ENCODE measurements around the gene TMPRSS3.

DNA sequence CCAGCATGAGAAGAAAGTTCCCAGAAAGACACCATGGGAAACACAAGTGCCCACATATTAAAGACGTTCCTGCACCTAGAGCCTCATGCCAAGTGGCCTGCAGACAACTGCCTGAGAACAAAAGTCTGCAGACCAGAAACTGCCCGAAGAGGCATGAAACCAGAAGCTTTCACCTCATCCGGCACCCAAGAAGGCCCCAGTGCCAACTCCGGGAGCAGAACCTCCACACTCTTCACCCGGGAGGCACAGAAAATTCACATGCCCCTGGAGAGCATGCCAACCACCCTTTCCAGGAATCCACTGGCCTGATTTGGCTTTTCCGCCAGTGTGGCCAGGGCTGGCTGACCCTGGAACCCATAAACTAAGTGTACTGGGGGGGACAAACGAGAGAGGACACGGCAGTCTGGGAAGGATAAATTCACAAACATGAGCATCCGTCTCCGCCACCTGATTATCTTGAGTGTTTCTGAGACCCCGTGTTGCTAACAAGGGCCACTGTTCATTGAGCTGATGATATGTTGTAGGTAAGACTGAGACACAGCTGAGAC is 51.8 kb downstream of the TMPRSS3 start:
- TF ChIP-seq, protein P1, sequence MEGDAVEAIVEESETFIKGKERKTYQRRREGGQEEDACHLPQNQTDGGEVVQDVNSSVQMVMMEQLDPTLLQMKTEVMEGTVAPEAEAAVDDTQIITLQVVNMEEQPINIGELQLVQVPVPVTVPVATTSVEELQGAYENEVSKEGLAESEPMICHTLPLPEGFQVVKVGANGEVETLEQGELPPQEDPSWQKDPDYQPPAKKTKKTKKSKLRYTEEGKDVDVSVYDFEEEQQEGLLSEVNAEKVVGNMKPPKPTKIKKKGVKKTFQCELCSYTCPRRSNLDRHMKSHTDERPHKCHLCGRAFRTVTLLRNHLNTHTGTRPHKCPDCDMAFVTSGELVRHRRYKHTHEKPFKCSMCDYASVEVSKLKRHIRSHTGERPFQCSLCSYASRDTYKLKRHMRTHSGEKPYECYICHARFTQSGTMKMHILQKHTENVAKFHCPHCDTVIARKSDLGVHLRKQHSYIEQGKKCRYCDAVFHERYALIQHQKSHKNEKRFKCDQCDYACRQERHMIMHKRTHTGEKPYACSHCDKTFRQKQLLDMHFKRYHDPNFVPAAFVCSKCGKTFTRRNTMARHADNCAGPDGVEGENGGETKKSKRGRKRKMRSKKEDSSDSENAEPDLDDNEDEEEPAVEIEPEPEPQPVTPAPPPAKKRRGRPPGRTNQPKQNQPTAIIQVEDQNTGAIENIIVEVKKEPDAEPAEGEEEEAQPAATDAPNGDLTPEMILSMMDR (IDR thresholded peaks at IDR 0.05; ENCODE audit: low read depth, low read length, poor library complexity, severe bottlenecking): no peak
- TF ChIP-seq EZH2phosphoT487 (IDR thresholded peaks at IDR 0.05; ENCODE audit: borderline replicate concordance, low read length): no peak
